ENCODE data around the gene WDR33.

WDR33 gene

DNA sequence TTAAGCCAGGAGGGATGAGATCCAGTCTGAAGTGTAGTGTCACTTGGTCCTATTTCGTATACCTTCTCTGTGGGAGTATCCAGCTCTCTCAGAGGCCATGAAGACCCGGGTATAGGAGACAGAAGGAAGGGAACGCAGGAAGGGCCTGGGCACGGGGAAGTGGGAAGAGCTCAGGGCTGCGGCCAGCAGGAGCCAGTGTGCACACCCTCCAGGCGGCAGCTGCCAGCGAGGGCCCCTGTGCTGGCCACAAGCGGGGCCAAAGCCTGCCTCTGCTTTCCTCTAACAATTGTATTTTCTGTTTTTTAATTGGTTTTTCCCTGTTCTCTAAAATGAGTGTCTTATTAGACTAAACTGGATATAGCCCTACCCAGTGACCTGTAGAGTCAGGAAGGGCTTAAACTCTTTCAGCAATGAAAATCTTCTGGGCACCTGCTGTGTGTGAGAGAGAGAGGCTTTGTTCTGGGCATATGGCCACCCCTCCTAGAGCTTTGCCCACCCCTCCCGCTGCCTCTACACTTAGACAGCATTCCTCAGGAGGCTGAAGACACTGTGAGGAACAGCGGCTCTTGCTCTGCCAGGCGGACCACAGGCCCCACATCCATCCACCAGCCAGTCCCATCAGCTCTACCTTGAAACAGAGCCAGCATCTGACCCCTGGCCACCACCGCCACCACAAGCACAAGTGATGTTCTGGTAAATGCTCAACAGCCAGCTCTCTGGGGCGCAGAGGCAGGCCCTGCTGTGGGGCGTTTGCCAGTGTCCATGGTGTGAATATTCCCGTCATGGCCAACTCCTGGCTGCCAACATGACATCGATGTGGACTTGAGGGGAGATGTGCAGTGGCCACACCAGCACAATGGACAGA is 155.5 kb downstream of the WDR33 start:
- no peak for DNase-seq (ENCODE audit: low read depth)

DNA sequence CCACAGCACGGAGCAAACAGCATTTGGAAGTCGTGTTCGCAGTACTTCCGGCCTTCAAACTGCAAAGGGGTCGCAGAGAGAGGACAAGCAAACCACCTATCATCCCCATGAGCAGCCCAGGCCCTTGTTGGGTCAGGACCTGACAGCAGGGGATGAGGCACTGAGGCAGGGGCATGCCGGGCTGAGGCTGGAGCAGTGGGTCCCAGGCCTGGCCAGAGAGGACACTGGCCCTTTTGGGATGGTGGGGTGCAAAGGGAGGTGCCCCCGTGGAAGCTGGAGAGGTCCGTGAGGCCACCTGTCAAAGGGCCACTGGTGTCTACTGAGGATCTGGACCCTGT is 156.2 kb downstream of the WDR33 start:
- DNase-seq (ENCODE audit: low read depth) = no peak

DNA sequence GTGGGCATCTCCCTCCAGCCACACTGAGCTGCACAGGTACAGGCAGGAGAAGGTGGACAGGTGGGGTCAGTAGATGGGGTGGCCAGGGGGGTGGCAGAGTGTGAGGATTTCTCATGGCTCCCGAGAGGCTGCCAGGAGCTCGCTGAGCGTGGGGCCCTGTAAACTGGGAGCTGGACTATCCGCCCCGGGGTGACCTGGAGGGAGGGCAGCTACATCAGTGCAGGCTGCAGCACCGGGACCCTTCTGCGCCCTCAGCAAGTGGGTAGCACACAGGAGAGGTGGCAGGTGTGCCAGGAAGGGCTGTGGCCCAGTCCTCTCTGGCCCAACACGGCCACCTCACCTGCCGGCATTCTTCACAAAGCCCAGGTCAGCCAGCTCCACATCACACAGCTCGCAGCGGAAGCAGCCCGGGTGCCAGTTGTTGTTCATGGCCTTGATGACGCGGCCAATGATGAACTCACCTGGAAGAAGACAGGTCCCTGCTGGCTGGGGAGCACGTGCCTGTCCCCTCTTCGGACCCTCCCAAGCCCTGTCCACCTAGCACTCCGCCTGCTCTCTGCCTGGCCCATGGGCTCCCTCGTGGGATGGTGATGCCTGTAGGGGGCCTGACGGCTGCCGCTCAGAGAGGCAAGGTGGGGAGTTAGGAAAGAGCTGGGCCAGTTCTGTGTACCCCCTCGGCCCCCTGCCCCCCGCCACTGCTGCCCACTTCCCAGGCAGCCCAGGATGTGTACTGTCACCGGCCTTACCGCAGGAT is 156.7 kb downstream of the WDR33 start:
- DNase-seq (ENCODE audit: low read depth) = no peak

DNA sequence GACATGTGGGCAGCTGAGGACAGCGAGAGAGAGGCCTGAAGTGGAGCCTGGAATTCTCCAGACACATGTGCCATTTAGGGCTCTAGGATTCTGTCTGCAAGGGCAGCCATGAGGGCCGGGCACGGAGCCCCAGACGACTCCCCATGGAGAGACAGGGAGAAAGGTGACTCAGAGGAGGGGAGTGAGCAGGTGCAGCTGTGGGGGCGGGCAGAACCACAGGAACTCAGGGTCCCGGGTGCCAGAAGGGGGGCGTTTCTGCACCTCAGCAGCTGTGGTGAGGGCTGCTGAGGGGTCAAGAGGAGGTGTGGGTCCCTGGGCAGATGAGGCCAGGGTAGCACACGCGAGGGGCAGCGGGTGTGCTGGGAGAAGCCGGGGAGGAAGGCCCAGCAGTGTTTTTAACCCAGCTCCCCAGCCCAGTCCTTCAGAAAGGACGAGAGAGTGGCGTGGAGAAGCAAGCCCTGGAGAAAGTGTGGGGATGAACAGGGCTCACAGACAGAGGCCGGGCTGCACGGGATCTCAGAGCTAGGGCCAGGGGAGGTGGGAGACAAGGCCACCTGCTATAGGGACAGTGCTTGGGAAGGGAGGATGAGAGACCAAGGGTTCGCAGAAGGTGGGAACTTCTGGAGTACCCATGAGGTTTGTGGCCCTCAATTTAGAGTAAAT is 157.4 kb downstream of the WDR33 start:
- no peak for DNase-seq (ENCODE audit: low read depth)

GRCh38 chr2:127652786-127653357 is 158.1 kb downstream of the WDR33 start:
- no peak for DNase-seq (ENCODE audit: low read depth)

DNA sequence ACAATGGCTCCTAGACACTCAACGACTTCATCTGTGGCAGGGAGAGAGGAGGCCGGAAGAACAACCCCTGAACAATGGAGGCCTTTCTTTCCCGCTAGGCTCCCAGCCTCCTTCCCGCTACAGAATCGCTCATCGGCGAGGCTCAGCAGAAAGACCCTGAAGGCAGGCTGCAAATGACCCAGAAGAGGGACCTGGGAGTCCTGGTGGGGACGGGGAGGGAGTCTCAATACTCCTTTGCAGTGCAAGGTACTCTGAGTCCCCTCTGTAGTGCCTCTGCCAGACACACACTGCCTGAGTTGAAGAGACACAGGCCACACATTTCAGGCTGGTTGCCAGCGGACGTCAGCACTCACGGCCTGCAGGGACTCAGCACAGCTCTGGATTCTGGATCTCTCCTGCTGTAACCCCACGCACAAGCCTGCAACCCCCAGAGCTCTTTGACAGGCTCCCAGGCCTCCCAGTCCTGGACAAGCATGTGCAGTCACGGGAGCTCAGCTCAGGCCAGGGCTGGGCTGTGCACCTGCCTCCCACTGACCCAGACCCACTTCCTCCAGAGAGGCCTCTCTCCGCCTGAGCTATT is 158.9 kb downstream of the WDR33 start:
- no peak for DNase-seq (ENCODE audit: low read depth)

GRCh38 chr2:127651381-127651809 is 159.6 kb downstream of the WDR33 start:
- DNase-seq (ENCODE audit: low read depth) = no peak

Measured in activated T-cell treated with anti-CD3 and anti-CD28 coated beads for 1 hour (primary cell).